PC-9 (cell line): ENCODE data around the gene B3GAT3. TPM values are rescaled to one million over a fixed set of nuclear protein-coding genes. Genes with fewer than 3 reads are reported as not detected.
A peak's percentile ranks its signal among the peaks of the same experiment; 100 is the strongest.

ENCODE experiments used
- BruUV-seq: library from RNA; stranded (reverse); fragments of 400-500 nt; replicated peaks from 2 replicates; lab custom pipeline; 2021; lab: Mats Ljungman, UMichigan
- CTCF ChIA-PET: fragments of 300-600 bp; sonication (Branson Sonifier 250); formaldehyde crosslinking; loops from one replicate; lab custom pipeline; 2022; ENCODE audit warnings: antibody characterized with exemption; lab: Charles Lee
- POLR2A ChIA-PET: fragments of 300-600 bp; sonication (Branson Sonifier 250); formaldehyde crosslinking; loops from one replicate; lab custom pipeline; 2022; ENCODE audit warnings: antibody characterized with exemption; ENCODE audit not compliant: unreplicated experiment; lab: Charles Lee
- DNase-seq, 2 experiments: peaks; one replicate each; pipeline versions ENCODE4 v3.0.0 to v3.0.0-alpha.2; 2015 to 2022; ENCODE audit warnings: mixed read lengths in 1 of 2
- H2AFZ ChIP-seq: fragments of 200-600 bp; sonication (generic); 2 replicates; pipeline ENCODE4 v1.8.1; 2017; ENCODE audit warnings: antibody characterized with exemption
- H3F3A ChIP-seq: fragments of 200-600 bp; sonication (generic); 2 replicates; pipeline ENCODE4 v1.8.1; 2017; ENCODE audit warnings: antibody characterized with exemption, mild to moderate bottlenecking, low read depth; ENCODE audit not compliant: insufficient read depth
- H3K27ac ChIP-seq: fragments of 200-600 bp; sonication (generic); 2 replicates; pipeline ENCODE4 v1.6.1; 2016; ENCODE audit warnings: mixed run types
- H3K27me3 ChIP-seq: fragments of 200-600 bp; sonication (generic); 2 replicates; pipeline ENCODE4 v1.6.1; 2016; ENCODE audit warnings: low read depth, mixed run types; ENCODE audit not compliant: insufficient read depth
- H3K36me3 ChIP-seq: fragments of 200-600 bp; sonication (generic); 2 replicates; pipeline ENCODE4 v1.6.1; 2016; ENCODE audit warnings: low read depth, mixed run types
- H3K4me1 ChIP-seq: fragments of 200-600 bp; sonication (generic); replicated peaks from 2 replicates; pipeline ENCODE4 v1.6.1; 2016; ENCODE audit warnings: mixed run types; ENCODE audit not compliant: insufficient read depth
- H3K4me2 ChIP-seq: fragments of 200-600 bp; sonication (generic); 2 replicates; pipeline ENCODE4 v1.6.1; 2017; ENCODE audit warnings: mixed run types
- H3K4me3 ChIP-seq: fragments of 200-600 bp; sonication (generic); 2 replicates; pipeline ENCODE4 v1.6.1; 2016; ENCODE audit warnings: mixed run types
- H3K79me2 ChIP-seq: fragments of 200-600 bp; sonication (generic); 2 replicates; pipeline ENCODE4 v1.6.1; 2017; ENCODE audit warnings: low read depth, mixed run types
- H3K9me2 ChIP-seq: fragments of 200-600 bp; sonication (generic); 2 replicates; pipeline ENCODE4 v1.8.1; 2017; ENCODE audit warnings: mild to moderate bottlenecking; ENCODE audit not compliant: insufficient read depth
- H3K9me3 ChIP-seq: fragments of 200-600 bp; sonication (generic); 2 replicates; pipeline ENCODE4 v1.8.1; 2016; ENCODE audit warnings: low read depth; ENCODE audit not compliant: insufficient read depth
- H4K20me1 ChIP-seq: fragments of 200-600 bp; sonication (generic); 2 replicates; pipeline ENCODE4 v1.8.1; 2017; ENCODE audit not compliant: insufficient read depth
- CTCF ChIP-seq: fragments of 200-600 bp; sonication (generic); conservative IDR thresholded peaks from 2 replicates; pipeline ENCODE4 v1.6.1; 2017; ENCODE audit warnings: mixed run types, antibody characterized with exemption, mild to moderate bottlenecking, moderate library complexity
- EZH2 ChIP-seq: fragments of 200-600 bp; sonication (generic); IDR thresholded peaks from 2 replicates; pipeline ENCODE4 v1.8.0; 2017; ENCODE audit warnings: antibody characterized with exemption, low read depth
- intact Hi-C: fragments of 100-400 bp; cut with micrococcal nuclease; formaldehyde crosslinking; loops from one replicate; pipeline ENCODE4 v1.10.0; 2022; ENCODE audit not compliant: unreplicated experiment
- total RNA-seq: library from RNA; stranded (reverse); gene quantifications from 2 replicates; pipeline ENCODE4 v1.2.3, GENCODE V29; 2021

B3GAT3 gene
- total RNA-seq, 1 experiment from 2014 or later, result 38.9 TPM

- H4K20me1 ChIP-seq, result no peaks in the 10 kb centered on the region
- no peak overlapping the region for H3K4me2 ChIP-seq
- BruUV-seq, result no TSS peak
- DNase-seq, result no peak
- H3K27me3 ChIP-seq, result no peaks in the 10 kb centered on the region
- TF ChIP-seq CTCF (no peak), EZH2 (no peak)
- H3F3A ChIP-seq, result peaks cover 42% of the 10 kb centered on the region
- H3K9me3 ChIP-seq, result no peaks in the 10 kb centered on the region
- H3K4me1 ChIP-seq, result peaks cover 38% of the 10 kb centered on the region
- H3K9me2 ChIP-seq, result no peaks in the 10 kb centered on the region
- no peak overlapping the region for H3K27ac ChIP-seq
- no peak overlapping the region for H3K4me3 ChIP-seq
- ChIA-PET POLR2A (interaction anchor here (0.6 kb wide), 1 partner anchor 39 kb away, joined by 3 read pairs; no protein-coding TSS in a partner anchor), CTCF (no interaction called here)
- no peak overlapping the region for H2AFZ ChIP-seq
- no peaks in the 10 kb centered on the region for H3K36me3 ChIP-seq
- intact Hi-C loops, result no loop called here
- H3K79me2 ChIP-seq, result peaks cover 20% of the 10 kb centered on the region
Observed at GRCh38 chr11:62615521-62615920, 6.3 kb downstream of the B3GAT3 start.

- Histone ChIP-seq H3K9me2 (no peaks in the 10 kb centered on the region), H3K79me2 (peaks cover 18% of the 10 kb centered on the region), H2AFZ (no peak overlapping the region), H3F3A (peaks cover 47% of the 10 kb centered on the region), H3K4me2 (peak overlapping the region; percentile 57), H3K36me3 (peaks cover 6% of the 10 kb centered on the region; the same call in 1 of the 2 replicates), H3K4me3 (no peak overlapping the region), H3K9me3 (no peaks in the 10 kb centered on the region), H4K20me1 (no peaks in the 10 kb centered on the region), H3K4me1 (peaks cover 35% of the 10 kb centered on the region), H3K27me3 (no peaks in the 10 kb centered on the region), H3K27ac (peak overlapping the region; percentile 66)
- ChIA-PET POLR2A (no interaction called here), CTCF (interaction anchor here (0.6 kb wide), 1 partner anchor 239 kb away, joined by 4 read pairs; no protein-coding TSS in a partner anchor)
- intact Hi-C loops, result loop anchor here (5.0 kb wide), 6 partner anchors 33 to 268 kb away; partner anchors contain the start of genes BSCL2, EEF1G, GANAB and GNG3
- no TSS peak for BruUV-seq
- DNase-seq, result peak; percentile 72 to 75
- no peak for TF ChIP-seq EZH2
- TF ChIP-seq CTCF, result no peak
Observed at GRCh38 chr11:62614275-62614674, 7.5 kb downstream of the B3GAT3 start.

GRCh38 chr11:62613291-62613778 lies 8.5 kb downstream of the B3GAT3 start:
- no peaks in the 10 kb centered on the region for H3K9me2 ChIP-seq

More at GRCh38 chr11:62613291-62613778, 8.5 kb downstream of the B3GAT3 start:
- DNase-seq, result no peak
- Histone ChIP-seq H3K4me3 (peak overlapping the region; percentile 85; the same call in 1 of the 2 replicates), H4K20me1 (no peaks in the 10 kb centered on the region), H3K36me3 (peaks cover 6% of the 10 kb centered on the region; the same call in 1 of the 2 replicates), H3K27me3 (no peaks in the 10 kb centered on the region), H3K4me2 (peak overlapping the region; percentile 88), H3K79me2 (peaks cover 18% of the 10 kb centered on the region), H3K4me1 (peaks cover 35% of the 10 kb centered on the region), H3K27ac (peak overlapping the region; percentile 66), H2AFZ (0 out of 2 replicates have a peak overlapping the region, but pooled peaks have one; percentile 30), H3F3A (peaks cover 47% of the 10 kb centered on the region), H3K9me3 (no peaks in the 10 kb centered on the region)
- intact Hi-C loops, result loop anchor here (5.0 kb wide), 6 partner anchors 34 to 269 kb away; partner anchors contain the start of genes BSCL2, EEF1G, GANAB and GNG3
- ChIA-PET POLR2A (interaction anchor here (1.0 kb wide), 1 partner anchor 8 kb away, joined by 3 read pairs; the partner anchor contains the start of gene B3GAT3), CTCF (interaction anchor here (0.7 kb wide), 1 partner anchor 12 kb away, joined by 3 read pairs; no protein-coding TSS in a partner anchor)
- BruUV-seq, result no TSS peak
- TF ChIP-seq CTCF (no peak), EZH2 (no peak)
